HepG2 (cell line): Measurements from ENCODE around the gene DSTN. TPM values are rescaled to one million over a fixed set of nuclear protein-coding genes. Genes with fewer than 3 reads are reported as not detected.

ENCODE experiments used
- ATAC-seq: fragments of 200-7000 bp; cut with Tn5 transposase; 3 replicates; pipeline ENCODE4 v1.9.1; 2020; ENCODE audit warnings: mild to moderate bottlenecking, moderate library complexity
- BruUV-seq: library from RNA; stranded (reverse); fragments of 400-500 nt; replicated peaks from 2 replicates; lab custom pipeline; 2021; lab: Mats Ljungman, UMichigan
- CTCF ChIA-PET: fragments of 300-600 bp; formaldehyde crosslinking; extraction: SDS; loops from one replicate; lab custom pipeline; 2021; ENCODE audit warnings: low total read pairs, inconsistent platforms, low intra/inter-chr PET ratio; lab: Yijun Ruan, JAX
- POLR2A ChIA-PET: fragments of 350-600 bp; sonication (Branson Sonifier 250); formaldehyde crosslinking; loops from one replicate; lab custom pipeline; 2020; ENCODE audit warnings: antibody characterized with exemption, inconsistent platforms; lab: Yijun Ruan, JAX
- DNase-seq: peaks from one replicate; pipeline ENCODE4 v3.0.0-alpha.2; 2015; ENCODE audit warnings: low spot score
- FAIRE-seq: peaks from 3 replicates; lab custom pipeline; 2011; peaks lifted over from hg19 to GRCh38; lab: Jason Lieb, UNC
- H2AFZ ChIP-seq: one replicate; pipeline ENCODE4 v1.6.1; 2011; ENCODE audit warnings: low read length, inconsistent platforms
- H3K27ac ChIP-seq: fragments of 300-600 bp; 3 replicates; pipeline ENCODE4 v1.8.0; 2011; ENCODE audit warnings: mixed run types, mild to moderate bottlenecking, mixed read lengths, low read length, inconsistent platforms; ENCODE audit not compliant: insufficient read depth; ENCODE audit errors: extremely low read length
- H3K27me3 ChIP-seq, 2 experiments: fragments of 200-600 bp in 1 of 2; 2 replicates in 1 of 2; 3 replicates in 1 of 2; pipeline versions ENCODE4 v1.6.0 to v1.8.0; 2011; ENCODE audit warnings: low read length in 2 of 2, mild to moderate bottlenecking in 2 of 2, moderate library complexity in 2 of 2, inconsistent platforms in 1 of 2; ENCODE audit not compliant: insufficient read depth in 2 of 2, control insufficient read depth in 1 of 2
- H3K36me3 ChIP-seq, 2 experiments: fragments of 200-600 bp in 1 of 2; replicated peaks in 1 of 2; 2 replicates in 1 of 2; 3 replicates in 1 of 2; pipeline versions ENCODE4 v1.5.1 to v1.8.0; 2011; ENCODE audit warnings: low read length in 2 of 2, inconsistent platforms in 1 of 2; ENCODE audit not compliant: insufficient read depth in 2 of 2, control insufficient read depth in 1 of 2
- H3K4me1 ChIP-seq: 2 replicates; pipeline ENCODE4 v1.5.1; 2012; ENCODE audit warnings: low read length, inconsistent platforms; ENCODE audit not compliant: insufficient read depth
- H3K4me2 ChIP-seq: 2 replicates; pipeline ENCODE4 v1.6.0; 2011; ENCODE audit warnings: low read depth, low read length, inconsistent platforms
- H3K4me3 ChIP-seq, 3 experiments: fragments of 200-600 bp in 1 of 3; sonication (generic), shearing (Covaris generic) in 1 of 3; replicated peaks in 1 of 3; 2 replicates each; pipeline ENCODE4 v1.5.1; 2011 to 2016; ENCODE audit warnings: low read length in 3 of 3, inconsistent platforms in 2 of 3, low read depth in 2 of 3, mild to moderate bottlenecking in 2 of 3, control low read depth in 1 of 3, mixed read lengths in 1 of 3; ENCODE audit not compliant: insufficient read depth in 1 of 3
- H3K79me2 ChIP-seq: one replicate; pipeline ENCODE4 v1.6.1; 2011; ENCODE audit warnings: low read length, inconsistent platforms; ENCODE audit not compliant: insufficient read depth
- H3K9ac ChIP-seq: 2 replicates; pipeline ENCODE4 v1.6.0; 2011; ENCODE audit warnings: mild to moderate bottlenecking, low read depth, low read length, inconsistent platforms; ENCODE audit not compliant: insufficient read depth
- H3K9me3 ChIP-seq: 2 replicates; pipeline ENCODE4 v1.5.1; 2012; ENCODE audit warnings: mild to moderate bottlenecking, low read length
- H4K20me1 ChIP-seq: 2 replicates; pipeline ENCODE4 v1.6.0; 2011; ENCODE audit warnings: inconsistent platforms, mild to moderate bottlenecking, low read length, moderate library complexity; ENCODE audit not compliant: insufficient read depth
- CREM ChIP-seq, 2 experiments: sonication (generic) in 1 of 2; formaldehyde crosslinking in 1 of 2; IDR thresholded peaks; 2 replicates each; pipeline versions ENCODE4 v1.4.0 to v1.6.1; 2016 to 2020; ENCODE audit warnings: antibody characterized with exemption in 1 of 2, mild to moderate bottlenecking in 1 of 2, missing genetic modification reagents in 1 of 2
- KLF6 ChIP-seq: IDR thresholded peaks from 2 replicates; pipeline ENCODE4 v1.8.0; 2016; ENCODE audit warnings: missing biosample characterization, missing genetic modification reagents
- SALL1 ChIP-seq: sonication (generic); formaldehyde crosslinking; IDR thresholded peaks from 2 replicates; pipeline ENCODE4 v1.8.0; 2022; ENCODE audit warnings: mild to moderate bottlenecking, missing genetic modification reagents
- TOE1 ChIP-seq: sonication (generic); formaldehyde crosslinking; IDR thresholded peaks from 2 replicates; pipeline ENCODE4 v1.4.0; 2020; ENCODE audit warnings: mild to moderate bottlenecking, missing genetic modification reagents
- ZMYM4 ChIP-seq: sonication (generic); formaldehyde crosslinking; IDR thresholded peaks from 2 replicates; pipeline ENCODE4 v1.8.1; 2023; ENCODE audit warnings: mild to moderate bottlenecking, missing genetic modification reagents
- ZNF121 ChIP-seq: sonication (generic); formaldehyde crosslinking; IDR thresholded peaks from 2 replicates; pipeline ENCODE4 v1.5.0; 2020; ENCODE audit warnings: mild to moderate bottlenecking, missing genetic modification reagents
- ZNF263 ChIP-seq: sonication (generic); formaldehyde crosslinking; IDR thresholded peaks from 2 replicates; pipeline ENCODE4 v1.4.0; 2020; ENCODE audit warnings: missing genetic modification reagents
- WGBS: methylation state at CpG from one replicate; pipeline ENCODE4 v1.1.6; 2017; ENCODE audit warnings: low lambda C conversion rate; 5-methylcytosine and 5-hydroxymethylcytosine counted together
- in situ Hi-C: cut with HindIII; loops from 2 replicates; pipeline ENCODE4 v1.10.0; 2017; ENCODE audit warnings: low pct_unique_long_range_greater_than_20kb; ENCODE audit not compliant: extremely low pct_ligation_motif_present
- intact Hi-C: fragments of 100-400 bp; cut with micrococcal nuclease; formaldehyde crosslinking; loops from one replicate; pipeline ENCODE4 v1.10.0; 2022; ENCODE audit not compliant: unreplicated experiment
- polyA plus RNA-seq, 8 experiments: library from polyadenylated mRNA; depleted of rRNA in 3 of 8; stranded (reverse) in 7 of 8; unstranded in 1 of 8; fragments of >200 nt; fragmentation: Illumina TruSeq in 4 of 8; extraction: Trizol in 4 of 8; gene quantifications; 2 replicates each; pipeline versions ENCODE4 v1.2.1 to v1.2.3, GENCODE V29; 2011 to 2016; ENCODE audit warnings: low read depth in 4 of 8, missing spikeins in 1 of 8, mixed read lengths in 1 of 8; ENCODE audit not compliant: insufficient read depth in 1 of 8
- total RNA-seq, 5 experiments: library from RNA; depleted of rRNA; stranded (reverse); fragments of >200 nt; fragmentation: Illumina TruSeq; extraction: Trizol; gene quantifications; 2 replicates each; pipeline ENCODE4 v1.2.3, GENCODE V29; 2016; ENCODE audit warnings: low read depth in 1 of 5

DSTN gene
- total and polyA plus RNA-seq, 2 of the 13 experiments (the other 11 are each of a cell fraction or from before 2014, with no cell fraction given): 27.6 to 106 TPM

DNA sequence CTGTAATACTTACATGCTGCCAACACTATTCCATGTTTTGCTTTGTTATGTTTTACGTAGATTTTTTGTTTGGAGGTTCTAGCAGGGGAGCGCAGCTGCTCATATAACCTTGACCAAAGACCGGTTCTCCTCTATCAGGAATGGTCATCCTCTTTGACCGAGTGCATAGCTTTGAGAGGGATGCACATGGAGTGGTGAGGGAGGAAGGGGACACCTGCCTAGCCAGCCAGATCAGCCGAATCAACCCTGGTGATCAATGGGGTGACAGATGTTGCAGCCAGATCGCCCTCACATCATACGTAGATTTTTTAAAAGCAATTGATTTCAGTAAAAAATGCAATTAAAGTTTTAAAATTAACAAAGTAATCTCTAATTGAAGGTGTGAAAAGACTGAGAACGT lies 6.3 kb downstream of the DSTN start:
- H3K4me2 ChIP-seq: no peak overlapping the region
- 90% methylated on average over 8 of the region's 8 CpGs for WGBS
- H3K27ac ChIP-seq: no peak overlapping the region
- BruUV-seq: no TSS peak
- H3K4me1 ChIP-seq: peaks cover 37% of the 10 kb centered on the region
- peaks cover 68% of the 10 kb centered on the region for H3K79me2 ChIP-seq
- no peak overlapping the region for H3K4me3 ChIP-seq
- H3K9ac ChIP-seq: no peak overlapping the region
- no peak for DNase-seq
- no peaks in the 10 kb centered on the region for H3K36me3 ChIP-seq
- FAIRE-seq: no peak
- CTCF ChIA-PET: no interaction called here
- intact Hi-C loops: no loop called here
- H3K27me3 ChIP-seq: no peaks in the 10 kb centered on the region
- POLR2A ChIA-PET: no interaction called here
- in situ Hi-C loops: no loop called here
- no peaks in the 10 kb centered on the region for H3K9me3 ChIP-seq
- no peak for TF ChIP-seq ZMYM4 (CRISPR knock-in tag)
- peak; percentile 92 for TF ChIP-seq ZNF263 (CRISPR knock-in tag)
- 0 out of 2 replicates have a peak, but pooled peaks have one; percentile 27 for TF ChIP-seq SALL1 (CRISPR knock-in tag)
- no peak for TF ChIP-seq KLF6
- TF ChIP-seq CREM (IDR thresholded peaks at IDR 0.05): no peak
- TF ChIP-seq CREM (CRISPR knock-in tag; IDR thresholded peaks at IDR 0.05): no peak
- no peak overlapping the region for H2AFZ ChIP-seq
- no peak; the same call in 2 of the 3 replicates for ATAC-seq
- peaks cover 5% of the 10 kb centered on the region; the same call in 1 of the 2 replicates for H4K20me1 ChIP-seq

DNA sequence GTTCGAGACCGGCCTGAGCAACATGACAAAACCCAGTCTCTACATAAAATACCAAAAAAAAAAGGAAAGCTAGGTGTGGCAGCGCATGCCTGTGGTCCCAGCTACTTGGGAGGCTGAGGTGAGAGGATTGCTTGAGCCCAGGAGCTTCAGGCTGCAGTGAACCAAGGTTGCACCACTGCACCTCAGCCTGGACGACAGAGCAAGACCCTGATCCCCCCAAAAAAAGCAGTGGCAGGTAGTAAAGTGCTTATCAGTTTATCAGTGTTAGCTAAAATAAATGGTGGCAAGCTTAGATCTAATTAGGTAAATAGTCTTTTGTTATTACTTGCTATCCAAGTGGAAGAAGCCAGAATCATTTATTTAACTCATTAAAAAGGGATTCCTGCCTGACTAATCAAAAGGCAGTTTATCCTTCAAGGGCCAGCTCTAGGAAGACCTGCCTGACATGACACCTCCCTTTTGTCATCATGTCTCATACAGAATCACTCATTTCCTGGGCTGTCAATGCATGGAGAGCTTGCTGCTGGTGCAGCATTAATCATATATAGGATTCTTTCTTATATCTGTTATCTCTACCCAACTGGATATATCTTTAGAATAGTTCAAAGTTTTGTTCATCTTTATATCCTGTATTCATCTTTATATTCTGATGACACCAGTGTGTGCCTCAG lies 9.6 kb downstream of the DSTN start:
- FAIRE-seq (no peak), DNase-seq (no peak), ATAC-seq (no peak)
- H3K36me3 ChIP-seq: no peaks in the 10 kb centered on the region
- no peak overlapping the region for H3K27ac ChIP-seq
- CTCF ChIA-PET: no interaction called here
- 98% methylated on average over 4 of the region's 4 CpGs for WGBS
- peaks cover 62% of the 10 kb centered on the region for H3K79me2 ChIP-seq
- no peaks in the 10 kb centered on the region for H3K9me3 ChIP-seq
- TF ChIP-seq TOE1 (no peak), ZNF121 (peak; percentile 50; the same call in 1 of the 2 replicates)
- POLR2A ChIA-PET: interaction anchor here (1.2 to 2.7 kb wide), 2 partner anchors 8 to 9 kb away, joined by 3 to 11 read pairs; partner anchors contain the start of gene DSTN
- no TSS peak for BruUV-seq
- no peaks in the 10 kb centered on the region for H4K20me1 ChIP-seq
- intact Hi-C loops (no loop called here), in situ Hi-C loops (no loop called here)
- H2AFZ ChIP-seq: no peak overlapping the region
- peaks cover 13% of the 10 kb centered on the region for H3K4me1 ChIP-seq
- no peak overlapping the region for H3K4me2 ChIP-seq
- no peak overlapping the region for H3K9ac ChIP-seq
- no peak overlapping the region for H3K4me3 ChIP-seq
- H3K27me3 ChIP-seq: no peaks in the 10 kb centered on the region
